CD14-positive monocyte (primary cell): ENCODE results near the gene RNF34. TPM values are rescaled to one million over a fixed set of nuclear protein-coding genes. Genes with fewer than 3 reads are reported as not detected.

ENCODE experiments used
- DNase-seq, 3 donors: peaks; one replicate each; pipeline ENCODE4 v3.0.0-alpha.2; 2011 to 2022
- H2AFZ ChIP-seq: 2 replicates; pipeline ENCODE4 v1.6.0; 2012; ENCODE audit warnings: mild to moderate bottlenecking, low read depth, low read length, inconsistent platforms; ENCODE audit not compliant: insufficient read depth, poor library complexity, severe bottlenecking
- H3K27ac ChIP-seq, 2 donors: 1 replicate in 1 of 2; 2 replicates in 1 of 2; pipeline ENCODE4 v1.5.1; 2012 to 2013; ENCODE audit warnings: low read length in 2 of 2, control low read depth in 1 of 2, inconsistent platforms in 1 of 2, low read depth in 1 of 2, mild to moderate bottlenecking in 1 of 2
- H3K27me3 ChIP-seq, 2 donors: one replicate each; pipeline versions ENCODE4 v1.6.0 to v1.6.1; 2011 to 2013; ENCODE audit warnings: low read length in 2 of 2; ENCODE audit not compliant: control insufficient read depth in 2 of 2, insufficient read depth in 2 of 2
- H3K36me3 ChIP-seq, 2 donors: replicated peaks in 1 of 2; 1 replicate in 1 of 2; 2 replicates in 1 of 2; pipeline versions ENCODE4 v1.5.1 to v1.6.1; 2012 to 2013; ENCODE audit warnings: low read length in 2 of 2, control low read depth in 1 of 2, inconsistent platforms in 1 of 2, mild to moderate bottlenecking in 1 of 2; ENCODE audit not compliant: insufficient read depth in 2 of 2, control insufficient read depth in 1 of 2
- H3K4me1 ChIP-seq, 2 donors: 1 replicate in 1 of 2; 2 replicates in 1 of 2; pipeline versions ENCODE4 v1.5.1 to v1.6.1; 2012 to 2013; ENCODE audit warnings: low read length in 2 of 2, control low read depth in 1 of 2, inconsistent platforms in 1 of 2, mild to moderate bottlenecking in 1 of 2, moderate library complexity in 1 of 2; ENCODE audit not compliant: insufficient read depth in 2 of 2, control insufficient read depth in 1 of 2
- H3K4me2 ChIP-seq: replicated peaks from 2 replicates; pipeline ENCODE3; 2012; ENCODE audit warnings: low read length, moderate library complexity, mild to moderate bottlenecking; ENCODE audit not compliant: poor library complexity, severe bottlenecking; ENCODE audit errors: extremely low read depth
- H3K4me3 ChIP-seq, 3 experiments: fragments of 200-600 bp in 1 of 3; sonication (generic) in 1 of 3; replicated peaks in 1 of 3; 1 replicate in 2 of 3; 2 replicates in 1 of 3; pipeline ENCODE4 v1.5.1; 2011 to 2013; ENCODE audit warnings: low read length in 3 of 3, mild to moderate bottlenecking in 3 of 3, control low read depth in 2 of 3, low read depth in 2 of 3, inconsistent platforms in 1 of 3, moderate library complexity in 1 of 3
- H3K79me2 ChIP-seq: 2 replicates; pipeline ENCODE4 v1.6.0; 2012; ENCODE audit warnings: mild to moderate bottlenecking, control low read depth, inconsistent platforms, low read length, moderate library complexity; ENCODE audit not compliant: insufficient read depth
- H3K9ac ChIP-seq: 2 replicates; pipeline ENCODE4 v1.6.0; 2017; ENCODE audit warnings: low read length, mild to moderate bottlenecking; ENCODE audit not compliant: insufficient read depth, poor library complexity, severe bottlenecking
- H3K9me3 ChIP-seq, 2 donors: replicated peaks in 1 of 2; 1 replicate in 1 of 2; 2 replicates in 1 of 2; pipeline versions ENCODE4 v1.5.1 to v1.6.1; 2012 to 2013; ENCODE audit warnings: low read length in 2 of 2, control low read depth in 1 of 2; ENCODE audit not compliant: control insufficient read depth in 1 of 2, insufficient read depth in 1 of 2
- H4K20me1 ChIP-seq: 2 replicates; pipeline ENCODE4 v1.6.0; 2012; ENCODE audit warnings: mild to moderate bottlenecking, low read length, control low read depth, moderate library complexity; ENCODE audit not compliant: insufficient read depth
- H3K27ac Mint-ChIP-seq, 7 donors: one replicate each; pipeline ENCODE4 v1.8.0; 2020; ENCODE audit warnings: mild to moderate bottlenecking in 7 of 7, mixed read lengths in 7 of 7, moderate library complexity in 6 of 7, inconsistent platforms in 2 of 7
- H3K27me3 Mint-ChIP-seq, 3 donors: one replicate each; pipeline ENCODE4 v1.8.0; 2021 to 2022; ENCODE audit warnings: low read depth in 3 of 3, mild to moderate bottlenecking in 3 of 3, mixed read lengths in 3 of 3, moderate library complexity in 3 of 3, inconsistent platforms in 1 of 3
- H3K36me3 Mint-ChIP-seq, 2 donors: one replicate each; pipeline ENCODE4 v1.8.0; 2020; ENCODE audit warnings: mixed read lengths in 2 of 2, inconsistent platforms in 1 of 2, mild to moderate bottlenecking in 1 of 2
- H3K4me1 Mint-ChIP-seq: one replicate; pipeline ENCODE4 v1.8.0; 2020; ENCODE audit warnings: mild to moderate bottlenecking, mixed read lengths
- H3K4me3 Mint-ChIP-seq, 2 donors: one replicate each; pipeline ENCODE4 v1.8.0; 2020; ENCODE audit warnings: mild to moderate bottlenecking in 2 of 2, mixed read lengths in 2 of 2, moderate library complexity in 1 of 2
- H3K9me3 Mint-ChIP-seq, 7 donors: one replicate each; pipeline ENCODE4 v1.8.0; 2020 to 2022; ENCODE audit warnings: mixed read lengths in 7 of 7, mild to moderate bottlenecking in 6 of 7, moderate library complexity in 6 of 7, inconsistent platforms in 2 of 7
- CTCF ChIP-seq: fragments of 200-600 bp; IDR thresholded peaks from one replicate; pipeline ENCODE4 v1.8.0; 2022; ENCODE audit warnings: antibody characterized with exemption, mild to moderate bottlenecking
- WGBS: methylation state at CpG from one replicate; pipeline ENCODE4 v1.1.5; 2013; ENCODE audit warnings: missing lambda C conversion rate; ENCODE audit not compliant: insufficient coverage; 5-methylcytosine and 5-hydroxymethylcytosine counted together
- intact Hi-C, 2 donors: fragments of 100-400 bp; cut with micrococcal nuclease; formaldehyde crosslinking; loops; one replicate each; pipeline versions ENCODE4 v1.15.0 to v1.15.1; 2023
- polyA minus RNA-seq: library from RNA; depleted of rRNA, polyadenylated mRNA; stranded (reverse); fragments of >200 nt; gene quantifications from 2 replicates; pipeline ENCODE4 v1.2.3, GENCODE V29; 2012
- polyA plus RNA-seq, 3 donors: library from polyadenylated mRNA; depleted of rRNA in 1 of 3; unstranded in 2 of 3; stranded (reverse) in 1 of 3; fragments of 300-500 nt in 2 of 3; fragments of >200 nt in 1 of 3; fragmentation: Illumina TruSeq in 2 of 3; gene quantifications; 1 replicate in 2 of 3; 2 replicates in 1 of 3; pipeline ENCODE4 v1.2.3, GENCODE V29; 2012 to 2021
- total RNA-seq, 12 experiments: library from RNA in 1 of 12; stranded (reverse) in 1 of 12; fragments of 120-200 nt in 1 of 12; gene quantifications; one replicate each; pipeline ENCODE4 v1.2.4 and lab custom pipeline; 2013 to 2026; ENCODE audit warnings: mixed read lengths in 6 of 12, inconsistent platforms in 1 of 12

Gene RNF34
- 40.3 TPM for total RNA-seq (2013)
- 10 to 100 TPM; 15.5 to 23.8 (median 19.2) TPM for polyA plus RNA-seq
- 51.8 and 89.3 TPM in 2 replicates for polyA minus RNA-seq
- total RNA-seq (lab: John Stamatoyannopoulos, UW) = 11.6 to 39.6 (median 23.1) reads per million in 11 experiments

DNA sequence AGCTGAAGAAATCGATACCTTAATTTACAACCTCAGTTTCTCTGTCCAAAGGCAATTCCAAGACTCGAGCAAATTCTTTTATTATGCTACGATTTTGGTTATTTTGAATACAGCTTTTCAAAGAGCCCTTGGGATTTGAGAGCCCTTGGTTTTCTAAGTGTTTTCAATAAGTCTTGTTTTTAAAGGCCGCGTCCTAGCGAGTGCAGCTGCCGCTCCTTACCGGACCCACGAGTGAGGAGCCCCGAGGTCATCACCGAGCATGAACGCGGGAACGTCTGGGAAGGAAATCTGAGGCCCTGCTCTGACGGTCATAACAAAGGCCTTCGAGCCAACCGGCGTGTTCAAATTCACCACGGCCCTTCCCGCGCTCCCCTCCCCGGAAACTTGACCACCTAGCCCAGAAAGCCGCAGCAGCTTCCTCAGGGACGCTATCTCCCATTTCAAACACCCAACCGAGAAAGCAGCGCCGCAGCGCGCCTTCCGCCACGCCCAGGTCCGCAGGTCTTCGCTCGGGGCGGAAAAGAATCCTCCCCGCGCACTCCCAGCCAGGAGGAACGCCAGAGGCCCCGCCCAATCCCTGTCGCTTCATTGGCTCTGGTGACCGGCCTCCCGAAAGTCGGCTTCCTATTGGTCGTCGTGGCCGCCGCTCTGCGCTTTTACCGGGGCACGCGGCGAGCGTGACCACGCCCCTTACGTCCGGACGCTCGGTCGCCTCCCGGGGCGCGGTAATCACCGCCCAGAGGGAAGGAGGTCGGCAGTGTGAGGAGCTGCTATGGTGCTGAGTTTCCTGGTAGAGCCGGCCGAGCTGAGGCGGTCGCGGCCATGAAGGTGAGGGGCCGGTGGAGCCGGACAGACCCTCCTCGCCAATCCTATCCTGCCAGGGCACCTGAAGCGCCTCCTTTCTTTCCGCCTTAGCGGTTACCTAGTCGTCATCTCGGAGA lies at the start of gene RNF34:
RNF34 (plus strand) TSS at position 728 of the 941 bp plus-strand sequence; CDS start at position 823, 95 bp downstream.
- Histone ChIP-seq H3K36me3 (peaks cover under 1 to 16% of the 10 kb centered on the region in 2 donors), H4K20me1 (peaks cover 23% of the 10 kb centered on the region), H3K4me2 (peak within 1 kb of the TSS; percentile 94), H3K27me3 (no peaks in the 10 kb centered on the region), H3K4me1 (peaks cover 18 to 31% of the 10 kb centered on the region in 2 donors), H3K79me2 (peaks cover 62% of the 10 kb centered on the region), H3K9ac (peak within 1 kb of the TSS; percentile 87), H2AFZ (peak within 1 kb of the TSS; percentile 92), H3K4me3 (peak within 1 kb of the TSS; percentile 68 to 92 (median 89)), H3K27ac (peak within 1 kb of the TSS; percentile 68 to 85), H3K9me3 (no peaks in the 10 kb centered on the region)
- WGBS = under 1% methylated on average over 73 of the region's 77 CpGs
- Mint-ChIP-seq H3K4me3 (peak within 1 kb of the TSS; percentile 96 to 98), H3K27ac (peak within 1 kb of the TSS; percentile 82 to 96 (median 94)), H3K9me3 (no peaks in the 10 kb centered on the region), H3K27me3 (peaks cover 0 to 1% (median 0%) of the 10 kb centered on the region in 3 donors), H3K4me1 (peaks cover 29% of the 10 kb centered on the region), H3K36me3 (peaks cover 13 to 14% of the 10 kb centered on the region in 2 donors)
- DNase-seq = peak; percentile 95 to 98 (median 98)
- intact Hi-C loops = loop anchor here (5.0 to 10.0 kb wide), 3 partner anchors 47 to 65 kb away; partner anchors contain the start of gene ANAPC5 (in 1 of the 2)
- no peak for TF ChIP-seq CTCF
